ENCODE measurements around the gene APRT.

GRCh38 chr16:88772871-88773811, 38.6 kb downstream of the APRT start:
- TF ChIP-seq POLR2AphosphoS5 (IDR thresholded peaks at IDR 0.05; ENCODE audit: low read depth, low read length) (no peak; the same call in 1 of the 2 replicates), POLR2A (IDR thresholded peaks at IDR 0.05; ENCODE audit: low read depth, low read length) (no peak)
